Measurements from ENCODE around the gene KDM6A. TPM values are rescaled to one million over a fixed set of nuclear protein-coding genes. Genes with fewer than 3 reads are reported as not detected.

The KDM6A gene
- total RNA-seq, 1 experiment from 2014 or later, result 21.0 TPM

DNA sequence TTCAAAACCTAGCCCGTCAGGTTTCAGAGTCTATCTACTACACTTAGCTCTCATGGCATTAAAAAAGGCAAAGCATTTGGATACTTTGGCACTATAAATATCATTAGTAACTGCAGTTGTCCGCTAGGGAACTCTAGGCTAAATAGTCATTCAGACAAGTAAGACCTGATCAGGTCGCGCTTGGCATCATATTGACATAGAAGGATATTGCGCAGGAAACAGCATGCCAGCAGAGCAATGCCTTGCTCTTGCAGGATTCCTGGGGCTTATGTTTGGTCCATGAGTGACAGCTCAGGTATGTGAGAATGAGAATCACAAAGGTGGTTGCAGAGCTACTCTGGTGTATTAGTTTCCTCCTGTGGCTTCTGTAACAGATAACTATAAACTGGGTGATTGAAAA, 62.7 kb downstream of the KDM6A start:
- Histone ChIP-seq H3K27me3 (ENCODE audit: insufficient read depth, low read length) (no peaks in the 10 kb centered on the region), H3K9ac (ENCODE audit: low read length) (no peak overlapping the region), H3K79me2 (ENCODE audit: insufficient read depth, low read length) (peaks cover 95% of the 10 kb centered on the region), H3K9me2 (ENCODE audit: insufficient read depth) (no peaks in the 10 kb centered on the region), H3K27ac (ENCODE audit: low read depth, low read length) (no peak overlapping the region), H4K20me1 (ENCODE audit: insufficient read depth) (no peaks in the 10 kb centered on the region), H2AFZ (ENCODE audit: low read depth, low read length, poor library complexity, severe bottlenecking) (no peak overlapping the region), H3K4me2 (ENCODE audit: low read length) (no peak overlapping the region), H3K9me3 (ENCODE audit: control insufficient read depth in 1 of 2, insufficient read depth in 1 of 2, low read depth in 1 of 2, low read length in 2 of 2) (no peaks in the 10 kb centered on the region), H3K4me1 (ENCODE audit: control insufficient read depth in 1 of 2, insufficient read depth in 2 of 2, low read length in 2 of 2) (peaks cover 0 to 10% of the 10 kb centered on the region in 2 experiments; a peak in 2 of 4 replicates), H3K36me3 (ENCODE audit: control insufficient read depth in 1 of 2, insufficient read depth in 2 of 2, low read length in 2 of 2) (no peaks in the 10 kb centered on the region), H3K4me3 (replicated peaks in 1 of 2; ENCODE audit: low read depth in 1 of 2, low read length in 2 of 2) (no peak overlapping the region)
- TF ChIP-seq SP1 (IDR thresholded peaks at IDR 0.05; ENCODE audit: low read depth), result no peak
- TF ChIP-seq SIN3A (IDR thresholded peaks at IDR 0.05; ENCODE audit: low read depth), result no peak
- TF ChIP-seq, protein P1, sequence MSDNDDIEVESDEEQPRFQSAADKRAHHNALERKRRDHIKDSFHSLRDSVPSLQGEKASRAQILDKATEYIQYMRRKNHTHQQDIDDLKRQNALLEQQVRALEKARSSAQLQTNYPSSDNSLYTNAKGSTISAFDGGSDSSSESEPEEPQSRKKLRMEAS (IDR thresholded peaks at IDR 0.05), result no peak
- no peak for TF ChIP-seq ELF1 (IDR thresholded peaks at IDR 0.05; ENCODE audit: borderline replicate concordance, low read depth)
- DNase-seq (ENCODE audit: low read depth, low spot score), result no peak
- ChIA-PET RAD21 (ENCODE audit: low non-redundant PET in 1 of 2, low total read pairs in 2 of 2, uncharacterized antibody in 2 of 2, unreplicated experiment in 2 of 2) (no interaction called here), CTCF (no interaction called here), POLR2A (no interaction called here)
- no peak for ATAC-seq
- intact Hi-C loops (cut with micrococcal nuclease), result no loop called here
- no TSS peak for BruUV-seq (replicated peaks)

DNA sequence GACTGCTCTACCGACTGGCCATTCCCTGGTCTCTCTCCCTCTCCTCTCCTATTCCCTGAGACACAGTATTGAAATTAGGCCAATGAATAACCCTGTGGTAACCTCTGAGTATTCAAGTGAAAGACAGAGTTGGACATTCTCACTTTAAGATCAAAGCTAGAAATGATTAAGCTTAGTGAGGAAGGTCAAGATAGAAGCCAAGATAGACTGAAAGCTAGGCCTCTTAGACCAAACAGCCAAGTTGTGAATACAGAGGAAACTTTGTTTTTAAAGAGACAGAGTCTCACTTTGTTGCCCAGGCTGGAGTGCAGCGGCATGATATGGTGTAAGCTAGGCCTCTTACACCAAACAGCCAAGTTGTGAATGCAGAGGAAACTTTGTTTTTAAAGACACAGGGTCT, 64.6 kb downstream of the KDM6A start:
- ATAC-seq, result no peak
- Histone ChIP-seq H4K20me1 (ENCODE audit: insufficient read depth) (no peaks in the 10 kb centered on the region), H3K4me2 (ENCODE audit: low read length) (no peak overlapping the region), H3K27ac (ENCODE audit: low read depth, low read length) (no peak overlapping the region), H3K27me3 (ENCODE audit: insufficient read depth, low read length) (no peaks in the 10 kb centered on the region), H3K9me2 (ENCODE audit: insufficient read depth) (no peaks in the 10 kb centered on the region), H3K4me1 (ENCODE audit: control insufficient read depth in 1 of 2, insufficient read depth in 2 of 2, low read length in 2 of 2) (peaks cover 0 to 10% of the 10 kb centered on the region in 2 experiments; a peak in 2 of 4 replicates), H3K79me2 (ENCODE audit: insufficient read depth, low read length) (peaks cover 91% of the 10 kb centered on the region), H3K9ac (ENCODE audit: low read length) (no peak overlapping the region), H2AFZ (ENCODE audit: low read depth, low read length, poor library complexity, severe bottlenecking) (no peak overlapping the region), H3K36me3 (ENCODE audit: control insufficient read depth in 1 of 2, insufficient read depth in 2 of 2, low read length in 2 of 2) (no peaks in the 10 kb centered on the region), H3K4me3 (replicated peaks in 1 of 2; ENCODE audit: low read depth in 1 of 2, low read length in 2 of 2) (no peak overlapping the region), H3K9me3 (ENCODE audit: control insufficient read depth in 1 of 2, insufficient read depth in 1 of 2, low read depth in 1 of 2, low read length in 2 of 2) (no peaks in the 10 kb centered on the region)
- BruUV-seq (replicated peaks), result no TSS peak
- ChIA-PET RAD21 (ENCODE audit: low non-redundant PET in 1 of 2, low total read pairs in 2 of 2, uncharacterized antibody in 2 of 2, unreplicated experiment in 2 of 2) (no interaction called here), CTCF (no interaction called here), POLR2A (no interaction called here)
- TF ChIP-seq ZFX (IDR thresholded peaks at IDR 0.05) (no peak), EZH2phosphoT487 (IDR thresholded peaks at IDR 0.05; ENCODE audit: borderline replicate concordance) (no peak)
- TF ChIP-seq, protein P2, sequence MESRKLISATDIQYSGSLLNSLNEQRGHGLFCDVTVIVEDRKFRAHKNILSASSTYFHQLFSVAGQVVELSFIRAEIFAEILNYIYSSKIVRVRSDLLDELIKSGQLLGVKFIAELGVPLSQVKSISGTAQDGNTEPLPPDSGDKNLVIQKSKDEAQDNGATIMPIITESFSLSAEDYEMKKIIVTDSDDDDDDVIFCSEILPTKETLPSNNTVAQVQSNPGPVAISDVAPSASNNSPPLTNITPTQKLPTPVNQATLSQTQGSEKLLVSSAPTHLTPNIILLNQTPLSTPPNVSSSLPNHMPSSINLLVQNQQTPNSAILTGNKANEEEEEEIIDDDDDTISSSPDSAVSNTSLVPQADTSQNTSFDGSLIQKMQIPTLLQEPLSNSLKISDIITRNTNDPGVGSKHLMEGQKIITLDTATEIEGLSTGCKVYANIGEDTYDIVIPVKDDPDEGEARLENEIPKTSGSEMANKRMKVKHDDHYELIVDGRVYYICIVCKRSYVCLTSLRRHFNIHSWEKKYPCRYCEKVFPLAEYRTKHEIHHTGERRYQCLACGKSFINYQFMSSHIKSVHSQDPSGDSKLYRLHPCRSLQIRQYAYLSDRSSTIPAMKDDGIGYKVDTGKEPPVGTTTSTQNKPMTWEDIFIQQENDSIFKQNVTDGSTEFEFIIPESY (IDR thresholded peaks at IDR 0.05; ENCODE audit: extremely low read depth, insufficient replicate concordance, low read length), result no peak
- TF ChIP-seq, protein P1 (IDR thresholded peaks at IDR 0.05), result no peak
- TF ChIP-seq, protein P3, sequence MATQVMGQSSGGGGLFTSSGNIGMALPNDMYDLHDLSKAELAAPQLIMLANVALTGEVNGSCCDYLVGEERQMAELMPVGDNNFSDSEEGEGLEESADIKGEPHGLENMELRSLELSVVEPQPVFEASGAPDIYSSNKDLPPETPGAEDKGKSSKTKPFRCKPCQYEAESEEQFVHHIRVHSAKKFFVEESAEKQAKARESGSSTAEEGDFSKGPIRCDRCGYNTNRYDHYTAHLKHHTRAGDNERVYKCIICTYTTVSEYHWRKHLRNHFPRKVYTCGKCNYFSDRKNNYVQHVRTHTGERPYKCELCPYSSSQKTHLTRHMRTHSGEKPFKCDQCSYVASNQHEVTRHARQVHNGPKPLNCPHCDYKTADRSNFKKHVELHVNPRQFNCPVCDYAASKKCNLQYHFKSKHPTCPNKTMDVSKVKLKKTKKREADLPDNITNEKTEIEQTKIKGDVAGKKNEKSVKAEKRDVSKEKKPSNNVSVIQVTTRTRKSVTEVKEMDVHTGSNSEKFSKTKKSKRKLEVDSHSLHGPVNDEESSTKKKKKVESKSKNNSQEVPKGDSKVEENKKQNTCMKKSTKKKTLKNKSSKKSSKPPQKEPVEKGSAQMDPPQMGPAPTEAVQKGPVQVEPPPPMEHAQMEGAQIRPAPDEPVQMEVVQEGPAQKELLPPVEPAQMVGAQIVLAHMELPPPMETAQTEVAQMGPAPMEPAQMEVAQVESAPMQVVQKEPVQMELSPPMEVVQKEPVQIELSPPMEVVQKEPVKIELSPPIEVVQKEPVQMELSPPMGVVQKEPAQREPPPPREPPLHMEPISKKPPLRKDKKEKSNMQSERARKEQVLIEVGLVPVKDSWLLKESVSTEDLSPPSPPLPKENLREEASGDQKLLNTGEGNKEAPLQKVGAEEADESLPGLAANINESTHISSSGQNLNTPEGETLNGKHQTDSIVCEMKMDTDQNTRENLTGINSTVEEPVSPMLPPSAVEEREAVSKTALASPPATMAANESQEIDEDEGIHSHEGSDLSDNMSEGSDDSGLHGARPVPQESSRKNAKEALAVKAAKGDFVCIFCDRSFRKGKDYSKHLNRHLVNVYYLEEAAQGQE (IDR thresholded peaks at IDR 0.05; ENCODE audit: low read depth), result no peak
- DNase-seq (ENCODE audit: low read depth, low spot score), result no peak
- intact Hi-C loops (cut with micrococcal nuclease), result no loop called here

All from HCT116 (cell line).